Measurements from ENCODE around the gene GALNT5.
"Not testable (repeated sequence)": the region's sequence is repeated elsewhere in the genome, so short reads cannot be mapped to it uniquely, and the experiment has no call there.

Gene GALNT5, protein sequence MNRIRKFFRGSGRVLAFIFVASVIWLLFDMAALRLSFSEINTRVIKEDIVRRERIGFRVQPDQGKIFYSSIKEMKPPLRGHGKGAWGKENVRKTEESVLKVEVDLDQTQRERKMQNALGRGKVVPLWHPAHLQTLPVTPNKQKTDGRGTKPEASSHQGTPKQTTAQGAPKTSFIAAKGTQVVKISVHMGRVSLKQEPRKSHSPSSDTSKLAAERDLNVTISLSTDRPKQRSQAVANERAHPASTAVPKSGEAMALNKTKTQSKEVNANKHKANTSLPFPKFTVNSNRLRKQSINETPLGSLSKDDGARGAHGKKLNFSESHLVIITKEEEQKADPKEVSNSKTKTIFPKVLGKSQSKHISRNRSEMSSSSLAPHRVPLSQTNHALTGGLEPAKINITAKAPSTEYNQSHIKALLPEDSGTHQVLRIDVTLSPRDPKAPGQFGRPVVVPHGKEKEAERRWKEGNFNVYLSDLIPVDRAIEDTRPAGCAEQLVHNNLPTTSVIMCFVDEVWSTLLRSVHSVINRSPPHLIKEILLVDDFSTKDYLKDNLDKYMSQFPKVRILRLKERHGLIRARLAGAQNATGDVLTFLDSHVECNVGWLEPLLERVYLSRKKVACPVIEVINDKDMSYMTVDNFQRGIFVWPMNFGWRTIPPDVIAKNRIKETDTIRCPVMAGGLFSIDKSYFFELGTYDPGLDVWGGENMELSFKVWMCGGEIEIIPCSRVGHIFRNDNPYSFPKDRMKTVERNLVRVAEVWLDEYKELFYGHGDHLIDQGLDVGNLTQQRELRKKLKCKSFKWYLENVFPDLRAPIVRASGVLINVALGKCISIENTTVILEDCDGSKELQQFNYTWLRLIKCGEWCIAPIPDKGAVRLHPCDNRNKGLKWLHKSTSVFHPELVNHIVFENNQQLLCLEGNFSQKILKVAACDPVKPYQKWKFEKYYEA

DNA sequence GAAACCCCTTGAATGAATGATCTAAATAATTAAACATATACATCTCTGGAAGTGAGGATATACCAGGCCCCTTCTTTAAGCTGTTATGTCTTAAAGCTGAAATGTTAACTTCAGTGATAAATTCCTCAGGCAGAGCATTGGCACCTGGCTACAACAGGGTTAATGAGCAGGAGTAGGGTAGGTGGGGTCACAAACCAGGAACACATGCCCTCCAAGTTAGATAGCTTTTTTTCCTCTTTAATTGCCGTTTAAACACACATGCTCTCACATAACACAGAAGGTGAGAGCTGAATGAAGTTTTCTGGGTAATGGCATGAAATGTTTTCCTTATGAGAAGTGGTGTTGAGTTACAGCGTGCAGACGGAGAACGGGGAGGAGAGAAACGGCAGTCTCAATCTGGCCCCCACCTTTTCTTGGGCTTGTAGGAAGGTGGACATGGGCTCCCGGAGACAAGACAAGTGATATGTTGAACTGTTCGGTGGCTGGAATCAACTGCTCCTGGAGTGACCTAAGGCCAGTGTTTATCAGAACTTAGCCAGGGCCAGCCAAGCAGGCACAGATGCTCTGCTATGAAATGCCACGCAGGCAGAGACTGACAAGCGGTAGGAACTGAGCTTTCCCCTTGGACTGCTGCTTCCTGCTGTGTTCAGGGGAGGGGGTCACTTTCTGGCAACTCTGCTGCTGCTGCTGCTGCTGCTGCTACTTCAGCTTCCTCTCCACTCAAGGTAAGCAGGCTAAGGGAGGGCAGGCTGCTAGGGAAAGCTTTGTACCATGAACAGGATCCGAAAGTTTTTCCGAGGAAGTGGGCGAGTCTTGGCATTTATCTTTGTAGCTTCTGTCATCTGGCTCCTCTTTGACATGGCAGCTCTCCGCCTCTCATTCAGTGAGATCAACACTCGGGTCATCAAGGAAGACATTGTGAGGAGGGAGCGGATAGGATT lies at the start of gene GALNT5:
Gene GALNT5, plus strand, starts transcription at position 394 of the 941 bp plus-strand sequence. Its CDS starts 378 bp downstream, at position 772.
- no peak for DNase-seq (ENCODE audit: low read depth, low spot score)

DNA sequence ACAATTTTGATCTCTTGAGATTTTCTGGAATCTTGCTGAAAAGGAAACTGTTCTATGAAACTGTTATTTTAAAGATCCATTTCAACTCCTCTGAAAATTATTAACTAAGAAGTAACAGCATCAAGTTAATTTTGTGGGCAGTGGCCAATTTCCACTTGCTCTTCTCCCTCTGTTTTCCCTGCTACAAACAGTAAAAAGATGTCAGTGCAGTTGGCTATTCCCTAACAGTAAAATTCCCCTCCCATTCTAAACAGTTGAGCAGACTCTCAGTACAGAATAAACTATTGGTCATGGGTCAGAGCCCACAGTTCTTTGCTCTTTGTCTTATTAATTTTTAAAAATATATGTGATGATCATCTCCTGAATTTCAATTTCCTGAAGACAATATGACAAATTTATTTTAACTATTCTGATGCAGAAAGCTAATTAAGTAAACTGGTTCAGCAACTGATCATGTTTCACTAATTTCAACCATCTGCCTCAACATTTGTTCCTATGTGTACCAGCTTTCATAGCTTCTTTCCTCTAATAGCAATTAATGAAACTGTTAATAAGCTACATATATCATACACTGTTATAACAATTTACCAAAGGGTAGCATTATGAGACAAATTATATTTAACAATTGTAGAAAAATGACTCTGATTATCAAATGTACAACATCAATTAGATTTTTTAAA lies 41.1 kb upstream of the GALNT5 start:
- DNase-seq (ENCODE audit: low read depth, low spot score), result no peak

DNA sequence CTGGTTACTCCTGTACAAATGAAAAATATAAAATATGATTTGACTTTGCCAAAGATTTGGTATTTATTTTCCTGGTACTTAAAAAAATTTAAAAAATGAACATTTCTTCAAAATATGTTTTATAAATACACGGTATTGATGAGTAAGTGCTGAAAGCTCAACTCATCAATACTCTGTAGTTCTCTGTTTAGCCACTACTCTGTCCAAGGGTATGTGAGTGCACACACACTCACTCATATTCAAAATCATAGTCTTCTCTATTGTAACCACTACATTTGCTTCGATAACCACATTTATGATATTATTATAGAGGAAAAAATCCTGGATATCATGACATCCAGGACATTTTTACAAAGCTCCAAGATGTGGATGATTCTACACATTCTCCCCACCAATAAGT lies 40.1 kb upstream of the GALNT5 start:
- no peak for DNase-seq (ENCODE audit: low read depth, low spot score)

DNA sequence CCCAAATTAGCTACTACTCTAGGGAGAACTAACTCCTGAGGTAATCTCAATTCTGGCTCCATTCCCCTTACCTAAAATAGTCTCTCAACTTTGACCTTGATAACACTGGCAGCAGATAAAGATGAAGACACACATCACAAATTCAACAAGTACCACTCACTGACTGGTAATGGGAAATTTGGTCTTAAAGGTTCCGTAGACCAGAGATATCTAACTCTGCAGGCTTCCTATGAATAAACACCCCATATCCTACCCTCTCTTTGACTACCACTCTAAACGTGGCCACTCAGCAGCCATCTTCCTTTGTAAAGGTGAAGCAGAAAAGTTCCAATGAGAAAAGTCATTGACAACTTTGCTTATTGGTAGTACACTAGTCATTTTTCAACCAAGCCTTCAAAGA lies 38.6 kb upstream of the GALNT5 start:
- no peak for DNase-seq (ENCODE audit: low read depth, low spot score)

DNA sequence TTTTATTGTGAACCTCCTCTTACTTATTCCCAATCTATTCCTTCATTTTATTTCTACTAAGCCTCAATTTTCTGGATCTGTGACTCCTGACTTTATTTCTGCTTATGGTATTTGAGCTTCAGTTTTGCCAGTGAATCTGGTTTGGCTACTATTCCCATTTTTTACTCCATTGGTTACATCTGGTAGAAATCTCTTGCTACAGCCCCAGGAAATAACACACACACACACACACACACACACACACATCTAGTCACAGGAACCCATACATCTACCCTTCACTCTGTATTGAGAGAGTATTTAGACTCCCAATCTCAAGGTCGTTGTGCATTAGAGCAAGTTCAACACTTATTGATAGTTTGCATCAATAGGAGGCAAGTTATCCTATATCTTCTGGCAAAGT lies 37.0 kb upstream of the GALNT5 start:
- DNase-seq (ENCODE audit: low read depth, low spot score), result no peak

DNA sequence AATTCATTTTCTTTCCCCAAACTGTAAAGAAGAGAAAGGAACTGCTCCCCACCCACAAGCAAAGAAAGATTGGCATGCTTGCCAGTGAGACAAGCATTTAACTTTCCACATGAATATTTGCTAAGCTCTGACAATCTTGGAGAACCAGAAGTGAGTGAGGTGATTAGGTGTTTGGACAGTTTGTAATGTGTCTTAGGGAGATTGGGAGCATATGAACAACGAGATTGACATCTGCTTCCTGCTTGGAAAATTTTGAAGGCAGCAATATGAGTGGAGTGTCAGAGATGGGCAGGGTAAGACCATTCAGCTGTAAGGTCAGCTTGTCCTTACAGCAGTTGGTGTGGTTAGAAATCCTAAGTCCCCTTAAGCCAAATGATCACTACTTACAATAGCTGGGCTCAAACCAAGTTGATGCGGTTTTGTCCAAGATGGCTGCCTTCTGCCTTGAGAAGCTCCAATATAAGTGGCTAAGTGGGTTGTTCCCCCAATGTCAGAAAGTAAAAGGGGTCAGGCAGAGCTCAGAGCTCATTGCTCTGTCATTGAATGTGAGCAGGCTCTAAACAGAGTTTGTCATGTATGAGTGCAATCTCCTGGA lies 36.0 kb upstream of the GALNT5 start:
- no peak for DNase-seq (ENCODE audit: low read depth, low spot score)

DNA sequence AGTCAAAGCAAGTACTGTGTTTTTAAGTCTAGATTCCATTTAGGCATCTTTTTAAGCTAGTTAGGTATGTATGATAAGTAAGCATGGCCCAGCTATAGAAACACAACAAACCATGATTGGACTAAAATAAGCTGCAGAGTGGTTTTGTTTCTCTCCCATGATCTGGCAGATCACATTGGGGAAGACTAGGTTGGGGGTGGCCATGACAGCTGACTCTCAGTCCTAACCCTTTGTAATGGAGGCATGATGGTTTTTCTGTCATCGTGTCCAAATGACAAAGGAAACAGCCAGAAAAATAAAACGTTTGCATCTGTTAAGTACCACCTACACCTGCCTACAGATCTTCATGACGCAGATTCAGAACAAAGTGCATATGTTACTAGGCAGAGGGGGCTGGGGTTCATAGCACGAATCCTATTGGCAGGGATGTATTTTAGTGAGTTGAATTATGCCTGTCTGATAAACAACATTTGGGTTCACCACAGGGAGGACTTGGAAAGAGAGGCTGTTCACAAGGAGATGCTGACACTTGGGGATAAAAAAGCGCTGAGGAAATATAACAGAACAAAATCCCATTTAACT lies 33.8 kb upstream of the GALNT5 start:
- no peak for DNase-seq (ENCODE audit: low read depth, low spot score)

DNA sequence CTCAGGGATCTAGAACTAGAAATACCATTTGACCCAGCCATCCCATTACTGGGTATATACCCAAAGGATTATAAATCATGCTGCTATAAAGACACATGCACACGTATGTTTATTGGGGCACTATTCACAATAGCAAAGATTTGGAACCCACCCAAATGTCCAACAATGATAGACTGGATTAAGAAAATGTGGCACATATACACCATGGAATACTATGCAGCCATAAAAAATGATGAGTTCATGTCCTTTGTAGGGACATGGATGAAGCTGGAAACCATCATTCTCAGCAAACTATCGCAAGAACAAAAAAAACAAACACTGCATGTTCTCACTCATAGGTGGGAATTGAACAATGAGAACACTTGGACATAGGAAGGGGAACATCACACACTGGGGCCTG lies 33.1 kb upstream of the GALNT5 start:
- DNase-seq (ENCODE audit: low read depth, low spot score), result not testable (repeated sequence)

DNA sequence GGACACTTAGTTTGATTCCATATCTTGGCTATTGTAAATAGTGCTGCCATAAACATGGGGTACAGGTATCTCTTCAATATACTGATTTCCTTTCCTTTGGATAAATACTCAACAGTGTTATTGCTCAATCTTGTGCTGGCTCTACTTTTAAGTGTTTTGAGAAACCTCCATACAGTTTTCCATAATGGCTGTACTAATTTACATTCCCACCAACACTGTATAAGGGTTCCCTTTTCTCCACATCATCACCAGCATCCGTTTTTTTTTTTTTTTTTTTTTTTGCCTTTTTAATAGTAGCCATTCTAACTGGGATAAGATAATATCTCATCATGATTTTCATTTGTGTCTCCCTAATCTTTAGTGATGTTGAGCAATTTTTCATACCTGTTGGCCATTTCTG lies 29.9 kb upstream of the GALNT5 start:
- DNase-seq (ENCODE audit: low read depth, low spot score), result no peak

DNA sequence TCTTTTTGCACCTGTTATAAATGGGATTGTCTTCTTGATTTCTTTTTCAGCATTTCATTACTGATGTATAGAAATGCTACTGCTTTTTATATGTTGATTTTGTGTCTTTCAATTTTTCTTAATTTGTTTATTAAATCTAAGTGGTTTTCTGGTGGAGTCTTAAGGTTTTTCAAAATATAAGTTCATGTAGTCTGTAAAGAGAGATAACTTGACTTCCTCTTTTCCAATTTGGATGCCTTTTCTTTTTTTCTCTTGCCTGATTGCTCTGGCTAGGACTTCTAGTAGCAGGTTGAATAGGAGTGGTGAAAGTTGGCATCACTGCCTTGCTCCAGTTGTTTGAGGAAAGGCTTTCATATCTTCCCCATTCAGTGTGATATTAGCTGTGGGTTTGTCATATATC lies 28.6 kb upstream of the GALNT5 start:
- DNase-seq (ENCODE audit: low read depth, low spot score), result no peak

DNA sequence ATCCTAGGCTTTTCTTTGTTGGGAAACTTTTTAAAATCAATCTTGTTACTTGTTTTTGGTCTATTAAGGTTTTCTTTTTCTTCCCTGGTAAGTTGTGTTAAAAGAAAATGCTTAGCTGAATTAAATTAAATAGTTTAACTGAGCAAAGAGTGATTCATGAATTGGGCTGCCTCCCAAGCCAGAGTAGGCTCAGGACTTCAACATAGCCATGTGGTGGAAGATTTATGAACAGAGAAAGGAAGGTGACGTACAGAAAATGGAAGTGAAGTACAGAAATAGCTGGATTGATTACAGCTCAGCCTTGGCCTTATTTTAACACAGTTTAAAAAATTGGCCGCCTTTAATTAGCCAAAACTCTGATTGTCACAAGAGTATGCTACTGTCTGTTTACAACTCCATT lies 27.9 kb upstream of the GALNT5 start:
- DNase-seq (ENCODE audit: low read depth, low spot score), result no peak

DNA sequence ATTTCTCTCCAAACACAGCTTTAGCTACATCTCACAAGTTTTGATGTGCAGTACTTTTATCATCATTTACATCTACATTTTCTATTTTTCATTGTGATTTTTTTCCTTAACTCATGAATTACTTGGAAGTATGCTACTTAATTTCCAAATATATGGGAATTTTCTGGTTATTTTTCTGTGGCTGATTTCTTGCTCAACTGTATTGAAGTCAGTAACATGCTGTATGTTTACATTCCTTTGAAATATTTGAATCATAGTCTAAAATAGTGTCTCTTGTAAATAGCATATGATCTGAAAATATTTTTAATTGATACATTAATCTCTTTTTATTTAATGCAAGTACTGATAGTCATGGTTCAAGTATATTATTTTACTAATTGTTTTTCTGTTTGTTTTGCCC lies 26.0 kb upstream of the GALNT5 start:
- DNase-seq (ENCODE audit: low read depth, low spot score), result no peak

DNA sequence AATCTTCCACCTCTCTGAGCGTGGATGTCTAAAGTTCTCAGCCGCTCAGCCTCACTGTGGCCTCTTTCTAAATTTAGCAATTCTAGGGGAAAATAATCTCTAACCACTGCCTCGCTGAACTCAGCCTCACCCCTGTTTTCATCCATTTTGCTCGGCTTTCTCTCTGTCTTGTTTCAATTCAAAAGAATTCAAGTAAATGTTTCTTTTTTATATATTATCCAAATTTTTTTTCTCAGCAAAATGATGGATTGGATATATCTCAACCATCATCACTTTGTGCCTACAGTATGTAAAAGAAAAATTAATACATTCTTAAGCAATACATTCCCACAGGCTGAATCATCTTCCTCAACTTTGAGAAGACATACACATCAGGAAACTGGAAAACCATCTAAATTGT lies 24.0 kb upstream of the GALNT5 start:
- DNase-seq (ENCODE audit: low read depth, low spot score), result no peak

DNA sequence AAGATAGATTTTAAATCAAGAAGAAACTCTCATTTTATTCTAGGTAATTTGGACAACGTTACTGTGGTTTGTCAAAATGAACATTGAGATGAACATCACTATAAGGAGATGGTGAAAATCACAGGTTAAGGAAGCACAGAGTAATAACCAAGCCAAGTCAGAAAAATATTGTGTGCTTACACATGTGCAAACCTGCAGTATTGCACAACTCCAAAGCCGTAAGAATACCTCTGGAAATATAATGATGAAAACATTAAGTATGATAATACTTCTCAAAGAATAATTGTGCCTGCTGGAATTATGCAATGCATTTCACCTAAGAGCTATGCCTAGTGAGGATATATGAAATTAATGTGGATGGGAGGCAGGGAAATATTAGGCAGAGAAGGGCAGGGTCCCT lies 21.1 kb upstream of the GALNT5 start:
- DNase-seq (ENCODE audit: low read depth, low spot score), result no peak

DNA sequence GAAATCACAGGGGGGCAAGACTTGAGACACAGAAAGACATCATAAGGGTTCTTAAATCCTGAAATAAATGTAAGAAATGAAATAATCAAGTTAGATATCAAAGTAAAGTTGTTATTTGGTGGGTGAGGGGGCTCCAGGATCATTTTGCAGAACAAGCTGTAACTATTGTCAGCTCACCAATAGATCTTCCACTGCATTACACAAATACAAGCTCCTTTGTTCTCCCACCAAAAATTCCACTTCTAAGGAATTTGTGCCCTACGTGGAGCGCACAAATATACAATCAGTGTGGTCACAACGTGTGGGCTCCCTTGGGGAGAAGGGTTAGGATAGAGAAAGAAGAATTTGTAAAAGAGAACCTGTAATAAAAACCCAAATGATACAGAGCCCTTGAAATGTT lies 19.2 kb upstream of the GALNT5 start:
- no peak for DNase-seq (ENCODE audit: low read depth, low spot score)

DNA sequence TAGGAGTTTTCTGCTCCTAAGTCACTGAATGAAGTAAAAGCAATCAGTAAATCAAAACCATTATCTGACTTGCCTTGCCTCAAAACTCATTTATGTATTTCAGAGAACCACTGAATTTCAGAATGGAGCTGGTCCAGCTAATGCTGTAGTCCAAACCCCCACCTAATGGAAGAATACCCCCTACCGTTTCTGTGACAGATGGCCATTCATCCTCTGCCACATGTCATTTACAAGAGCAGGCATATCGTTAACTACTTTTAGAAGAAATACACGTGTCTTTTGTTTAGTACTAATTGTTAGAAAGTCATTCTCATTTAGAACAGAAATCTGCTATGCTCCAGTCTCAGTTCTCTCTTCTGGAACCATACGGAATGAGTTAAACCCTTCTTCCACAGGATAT lies 12.8 kb upstream of the GALNT5 start:
- no peak for DNase-seq (ENCODE audit: low read depth, low spot score)

DNA sequence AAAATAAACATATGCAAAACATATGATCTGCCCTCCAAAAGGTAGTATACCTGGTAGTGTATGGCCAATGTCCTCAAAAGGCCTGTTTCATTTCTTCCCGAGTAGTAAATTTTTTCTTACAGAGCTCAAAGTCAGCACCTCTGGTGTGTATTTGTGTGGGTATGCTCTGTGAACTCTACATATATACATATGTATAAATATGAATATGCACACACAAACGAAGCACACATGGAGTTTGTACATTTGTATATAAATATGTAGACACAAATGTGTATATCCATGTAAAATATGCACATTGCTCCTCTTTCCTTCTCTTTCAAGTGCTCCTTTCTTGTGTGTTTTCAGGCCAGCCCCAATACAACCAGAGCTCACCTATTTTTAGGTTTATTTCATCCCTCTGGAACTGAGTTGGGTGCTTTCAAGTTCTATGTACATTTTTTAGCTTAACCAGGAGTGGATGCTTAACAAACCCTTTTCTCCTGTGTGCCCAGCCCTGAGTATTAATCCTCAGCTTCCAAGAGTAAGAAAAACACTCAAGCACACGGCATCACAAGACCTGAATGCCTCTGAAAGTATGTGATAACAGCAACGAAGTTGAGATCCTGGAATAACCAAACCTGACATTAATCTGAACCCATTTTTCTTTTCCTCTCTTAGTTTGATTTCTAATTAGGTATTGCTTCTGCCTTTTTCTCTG lies 12.2 kb upstream of the GALNT5 start:
- DNase-seq (ENCODE audit: low read depth, low spot score), result no peak

DNA sequence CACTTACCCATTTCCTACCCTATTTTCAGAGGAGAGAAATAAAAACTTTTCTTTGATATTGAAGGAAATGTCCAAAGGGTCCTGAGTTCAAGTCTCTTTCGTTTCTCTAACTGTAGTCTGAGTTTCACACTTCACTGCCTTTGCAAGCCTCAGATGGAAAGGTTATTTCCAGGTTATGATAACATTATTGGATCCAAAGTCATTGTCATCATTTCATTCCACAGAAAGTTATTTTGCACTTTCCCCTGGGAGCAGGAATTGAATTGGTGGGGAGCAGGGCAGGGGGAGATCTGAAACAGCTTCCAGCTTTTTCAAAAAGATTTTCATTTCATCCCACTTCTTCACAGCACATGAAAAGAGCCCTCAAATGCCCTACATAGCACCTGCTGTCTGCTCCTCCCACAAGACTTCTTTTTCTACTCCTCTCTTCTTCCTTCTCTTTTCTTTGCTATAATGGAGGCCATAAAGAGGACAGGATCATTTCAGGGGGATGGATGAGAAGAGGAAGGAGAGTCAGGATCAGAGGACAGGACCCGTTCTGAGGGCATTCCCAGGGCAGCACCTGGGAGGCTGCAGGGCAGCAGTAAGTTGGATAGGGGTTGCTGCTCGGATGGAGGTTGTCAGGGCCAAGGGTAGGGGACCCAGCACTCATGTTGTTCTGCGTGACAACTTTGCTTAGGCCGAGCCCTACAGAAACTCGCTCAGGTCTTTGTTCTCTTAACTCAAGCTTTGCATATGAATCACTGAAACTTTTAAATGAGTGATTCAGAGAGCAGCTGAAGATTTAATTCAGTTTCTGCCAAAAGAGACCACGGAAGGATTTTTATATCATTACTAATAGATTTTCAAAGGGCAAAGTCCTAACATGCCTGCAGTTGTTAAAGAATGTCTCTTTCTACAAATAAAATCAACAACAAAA lies 11.4 kb upstream of the GALNT5 start:
- DNase-seq (ENCODE audit: low read depth, low spot score), result no peak

Measured in activated naive CD8-positive, alpha-beta T cell treated with anti-CD3 and anti-CD28 coated beads, Interleukin-2, amount 50 U/mL, for 16 hours (primary cell).